Mucosa of descending colon (tissue), 3 donors: Measurements from ENCODE around the gene ARSB. TPM values are rescaled to one million over a fixed set of nuclear protein-coding genes. Genes with fewer than 3 reads are reported as not detected.
A peak's percentile ranks its signal among the peaks of the same experiment; 100 is the strongest.

Source experiments
- ATAC-seq: fragments of 200-7000 bp; cut with Tn5 transposase; one replicate; pipeline ENCODE4 v1.9.1; 2020; ENCODE audit warnings: mild to moderate bottlenecking, moderate library complexity
- DNase-seq, 3 donors: peaks; one replicate each; pipeline ENCODE4 v3.0.0-alpha.2; 2020
- H3K36me3 ChIP-seq: fragments of 200-600 bp; one replicate; pipeline ENCODE4 v1.8.0; 2021; ENCODE audit warnings: low read depth, mild to moderate bottlenecking
- H3K4me1 ChIP-seq: fragments of 200-600 bp; one replicate; pipeline ENCODE4 v1.8.0; 2021; ENCODE audit warnings: low read depth, mild to moderate bottlenecking
- H3K4me3 ChIP-seq: fragments of 200-600 bp; one replicate; pipeline ENCODE4 v1.8.0; 2021; ENCODE audit warnings: mild to moderate bottlenecking
- H3K9me3 ChIP-seq: fragments of 200-600 bp; one replicate; pipeline ENCODE4 v1.8.0; 2021; ENCODE audit warnings: mild to moderate bottlenecking
- CTCF ChIP-seq: fragments of 200-600 bp; IDR thresholded peaks from one replicate; pipeline ENCODE4 v1.8.0; 2022; ENCODE audit warnings: antibody characterized with exemption, mild to moderate bottlenecking
- intact Hi-C, 2 donors: fragments of 100-400 bp; cut with DNase I in 1 of 2; cut with micrococcal nuclease in 1 of 2; formaldehyde crosslinking; loops; one replicate each; pipeline versions ENCODE4 v1.11.0 to v1.11.1; 2022; cut with DNase I, micrococcal nuclease
- total RNA-seq, 3 donors: library from RNA; stranded (reverse); fragmentation: NEBNext Ultra II Directional in 2 of 3; extraction: Animal tissue kit (Norgen Biotek cat#: 25700) in 2 of 3; gene quantifications; one replicate each; pipeline versions ENCODE4 v1.2.1 to v1.2.4, GENCODE V29; 2021 to 2023
- donor health status: DM: no; HTN: no; CAD: no; lungs with moderate emphysema.
- donor health status: DM: no; HTN: no; CAD: no.
- donor health status: DM: no; HTN: yes; CAD: no.

Gene ARSB
- total RNA-seq, 3 donors from 2014 or later = 8.1 to 14.4 (median 14.1) TPM

GRCh38 chr5:78908173-78909061 is 76.7 kb downstream of the ARSB start:
- Histone ChIP-seq H3K4me1 (peaks cover 6% of the 10 kb centered on the region), H3K9me3 (no peaks in the 10 kb centered on the region), H3K4me3 (no peak overlapping the region), H3K36me3 (no peaks in the 10 kb centered on the region)
- peak in 2 of 3 donors; percentile 66 to 67 for DNase-seq
- TF ChIP-seq CTCF = no peak
- ATAC-seq = peak; percentile 88
- intact Hi-C loops = loop anchor here in 1 of 2 donors (10.0 kb wide), 2 partner anchors 56 to 364 kb away; no protein-coding TSS in a partner anchor

- no peak for TF ChIP-seq CTCF
- Histone ChIP-seq H3K9me3 (no peaks in the 10 kb centered on the region), H3K4me3 (no peak overlapping the region), H3K4me1 (peaks cover 6% of the 10 kb centered on the region), H3K36me3 (no peaks in the 10 kb centered on the region)
- peak; percentile 57 for ATAC-seq
- intact Hi-C loops = loop anchor here in 1 of 2 donors (10.0 kb wide), 2 partner anchors 57 to 363 kb away; no protein-coding TSS in a partner anchor
- peak in 1 of 3 donors; percentile 28 for DNase-seq
These were observed 77.7 kb downstream of the ARSB start for GRCh38 chr5:78907255-78907891.

GRCh38 chr5:78905084-78905938 is 79.8 kb downstream of the ARSB start:
- H3K9me3 ChIP-seq = no peaks in the 10 kb centered on the region
- ATAC-seq (no peak), DNase-seq (no peak)
- intact Hi-C loops = loop anchor here in 1 of 2 donors (10.0 kb wide), 2 partner anchors 59 to 361 kb away; no protein-coding TSS in a partner anchor
- no peak for TF ChIP-seq CTCF
- peaks cover 6% of the 10 kb centered on the region for H3K4me1 ChIP-seq
- H3K4me3 ChIP-seq = no peak overlapping the region
- H3K36me3 ChIP-seq = no peaks in the 10 kb centered on the region

- ATAC-seq = no peak
- no peak for DNase-seq
- Histone ChIP-seq H3K9me3 (peaks cover 2% of the 10 kb centered on the region), H3K36me3 (no peaks in the 10 kb centered on the region), H3K4me3 (no peak overlapping the region), H3K4me1 (peaks cover 5% of the 10 kb centered on the region)
- TF ChIP-seq CTCF = no peak
- intact Hi-C loops = loop anchor here in 1 of 2 donors (10.0 kb wide), 2 partner anchors 61 to 359 kb away; no protein-coding TSS in a partner anchor
These were observed 81.2 kb downstream of the ARSB start for GRCh38 chr5:78903861-78904260.

- no peaks in the 10 kb centered on the region for H3K36me3 ChIP-seq
- no peaks in the 10 kb centered on the region for H3K4me1 ChIP-seq
- DNase-seq = no peak
- ATAC-seq = no peak
- intact Hi-C loops = loop anchor here in 1 of 2 donors (10.0 kb wide), 2 partner anchors 61 to 359 kb away; no protein-coding TSS in a partner anchor
- H3K4me3 ChIP-seq = no peak overlapping the region
- H3K9me3 ChIP-seq = peaks cover 5% of the 10 kb centered on the region
- TF ChIP-seq CTCF = no peak
These were observed 81.8 kb downstream of the ARSB start for GRCh38 chr5:78903353-78903752.
